MM.1S (cell line): Measurements from ENCODE around the gene DAB1.

ENCODE experiments used
- DNase-seq: peaks from one replicate; pipeline ENCODE4 v3.0.0-alpha.2; 2015
- H2AFZ ChIP-seq: fragments of 300-600 bp; sonication (generic); 2 replicates; pipeline ENCODE4 v1.6.0; 2016; ENCODE audit warnings: antibody characterized with exemption, low read length
- H3F3A ChIP-seq: fragments of 300-600 bp; sonication (generic); 2 replicates; pipeline ENCODE4 v1.6.1; 2016; ENCODE audit warnings: mild to moderate bottlenecking, antibody characterized with exemption, low read length, moderate library complexity, mixed read lengths; ENCODE audit not compliant: insufficient read depth
- H3K27ac ChIP-seq: fragments of 300-600 bp; sonication (generic); 2 replicates; pipeline ENCODE4 v1.5.1; 2016; ENCODE audit warnings: mild to moderate bottlenecking, low read length
- H3K27me3 ChIP-seq: fragments of 300-600 bp; sonication (generic); replicated peaks from 2 replicates; pipeline ENCODE4 v1.6.0; 2016; ENCODE audit warnings: low read length; ENCODE audit not compliant: insufficient read depth
- H3K36me3 ChIP-seq: fragments of 300-600 bp; sonication (generic); replicated peaks from 2 replicates; pipeline ENCODE4 v1.6.1; 2016; ENCODE audit warnings: mild to moderate bottlenecking, low read length, mixed read lengths; ENCODE audit not compliant: insufficient read depth
- H3K4me1 ChIP-seq: fragments of 300-600 bp; sonication (generic); 2 replicates; pipeline ENCODE4 v1.6.1; 2016; ENCODE audit warnings: low read length, mixed read lengths
- H3K4me2 ChIP-seq: fragments of 300-600 bp; sonication (generic); 2 replicates; pipeline ENCODE4 v1.6.0; 2016; ENCODE audit warnings: low read depth, low read length
- H3K4me3 ChIP-seq: fragments of 300-600 bp; sonication (generic); 2 replicates; pipeline ENCODE4 v1.5.1; 2016; ENCODE audit warnings: low read length, mixed read lengths
- H3K79me2 ChIP-seq: fragments of 300-600 bp; sonication (generic); 2 replicates; pipeline ENCODE4 v1.6.1; 2016; ENCODE audit warnings: mixed run types, low read length, mixed read lengths
- H3K9ac ChIP-seq: fragments of 300-600 bp; sonication (generic); 2 replicates; pipeline ENCODE4 v1.6.1; 2016; ENCODE audit warnings: low read length, mixed read lengths
- H3K9me2 ChIP-seq: fragments of 300-600 bp; sonication (generic); replicated peaks from 2 replicates; pipeline ENCODE4 v1.6.1; 2016; ENCODE audit warnings: mild to moderate bottlenecking, low read length, mixed read lengths; ENCODE audit not compliant: insufficient read depth
- H3K9me3 ChIP-seq: fragments of 300-600 bp; sonication (generic); replicated peaks from 2 replicates; pipeline ENCODE4 v1.6.1; 2016; ENCODE audit warnings: mild to moderate bottlenecking, low read length, mixed read lengths; ENCODE audit not compliant: insufficient read depth
- H4K20me1 ChIP-seq: fragments of 300-600 bp; sonication (generic); 2 replicates; pipeline ENCODE4 v1.6.1; 2016; ENCODE audit warnings: mild to moderate bottlenecking, low read length, moderate library complexity, mixed read lengths; ENCODE audit not compliant: insufficient read depth
- EZH2 ChIP-seq: fragments of 300-600 bp; sonication (generic); optimal IDR thresholded peaks from 2 replicates; pipeline ENCODE3; 2017; ENCODE audit warnings: low read depth, mild to moderate bottlenecking, antibody characterized with exemption, low read length, mixed read lengths
- EZH2phosphoT487 ChIP-seq: fragments of 300-600 bp; sonication (generic); IDR thresholded peaks from 2 replicates; pipeline ENCODE4 v1.6.1; 2018; ENCODE audit warnings: antibody characterized with exemption, low read length
- TF ChIP-seq, protein P1 (sequence below): fragments of 300-600 bp; sonication (generic); IDR thresholded peaks from 2 replicates; pipeline ENCODE4 v1.5.1; 2016; ENCODE audit warnings: antibody characterized with exemption, low read length, mixed read lengths

The DAB1 gene

GRCh38 chr1:57277681-57278080 lies 146.2 kb downstream of the DAB1 start:
- no peaks in the 10 kb centered on the region for H3K36me3 ChIP-seq
- H3F3A ChIP-seq, result no peaks in the 10 kb centered on the region
- H3K27ac ChIP-seq, result no peak overlapping the region
- H3K9ac ChIP-seq, result no peak overlapping the region
- no peaks in the 10 kb centered on the region for H3K4me1 ChIP-seq
- no peaks in the 10 kb centered on the region for H3K79me2 ChIP-seq
- H3K9me2 ChIP-seq, result no peaks in the 10 kb centered on the region
- H3K4me3 ChIP-seq, result no peak overlapping the region
- no peak for DNase-seq
- H3K9me3 ChIP-seq, result no peaks in the 10 kb centered on the region
- no peak overlapping the region for H2AFZ ChIP-seq
- TF ChIP-seq EZH2 (no peak), EZH2phosphoT487 (no peak)
- TF ChIP-seq, protein P1, sequence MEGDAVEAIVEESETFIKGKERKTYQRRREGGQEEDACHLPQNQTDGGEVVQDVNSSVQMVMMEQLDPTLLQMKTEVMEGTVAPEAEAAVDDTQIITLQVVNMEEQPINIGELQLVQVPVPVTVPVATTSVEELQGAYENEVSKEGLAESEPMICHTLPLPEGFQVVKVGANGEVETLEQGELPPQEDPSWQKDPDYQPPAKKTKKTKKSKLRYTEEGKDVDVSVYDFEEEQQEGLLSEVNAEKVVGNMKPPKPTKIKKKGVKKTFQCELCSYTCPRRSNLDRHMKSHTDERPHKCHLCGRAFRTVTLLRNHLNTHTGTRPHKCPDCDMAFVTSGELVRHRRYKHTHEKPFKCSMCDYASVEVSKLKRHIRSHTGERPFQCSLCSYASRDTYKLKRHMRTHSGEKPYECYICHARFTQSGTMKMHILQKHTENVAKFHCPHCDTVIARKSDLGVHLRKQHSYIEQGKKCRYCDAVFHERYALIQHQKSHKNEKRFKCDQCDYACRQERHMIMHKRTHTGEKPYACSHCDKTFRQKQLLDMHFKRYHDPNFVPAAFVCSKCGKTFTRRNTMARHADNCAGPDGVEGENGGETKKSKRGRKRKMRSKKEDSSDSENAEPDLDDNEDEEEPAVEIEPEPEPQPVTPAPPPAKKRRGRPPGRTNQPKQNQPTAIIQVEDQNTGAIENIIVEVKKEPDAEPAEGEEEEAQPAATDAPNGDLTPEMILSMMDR, result no peak
- H4K20me1 ChIP-seq, result no peaks in the 10 kb centered on the region
- H3K27me3 ChIP-seq, result no peaks in the 10 kb centered on the region
- H3K4me2 ChIP-seq, result no peak overlapping the region

DNA sequence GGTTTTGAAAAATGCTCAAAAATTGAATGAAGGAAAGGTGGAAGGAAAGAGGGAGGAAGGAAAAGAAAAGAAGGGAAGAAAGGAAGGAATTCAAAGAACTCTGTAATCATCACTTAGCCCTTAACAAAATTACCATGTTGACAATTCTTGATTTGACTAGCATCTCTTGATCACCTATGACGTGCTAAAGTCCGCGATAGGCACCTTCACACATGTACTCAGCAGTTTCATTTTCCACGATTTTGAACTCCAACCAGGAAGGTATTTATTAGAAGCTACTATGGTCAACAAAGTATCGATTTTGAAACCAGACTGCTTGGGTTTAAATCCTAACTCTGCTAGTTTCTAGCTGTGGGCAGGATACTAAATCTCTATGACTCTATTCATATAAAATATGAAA lies 146.9 kb downstream of the DAB1 start:
- Histone ChIP-seq H3K9me2 (no peaks in the 10 kb centered on the region), H3K4me1 (no peaks in the 10 kb centered on the region), H3K4me2 (no peak overlapping the region), H3K27ac (no peak overlapping the region), H2AFZ (no peak overlapping the region), H3K4me3 (no peak overlapping the region), H3K79me2 (no peaks in the 10 kb centered on the region), H3K36me3 (no peaks in the 10 kb centered on the region), H4K20me1 (no peaks in the 10 kb centered on the region), H3K27me3 (no peaks in the 10 kb centered on the region), H3K9ac (no peak overlapping the region), H3K9me3 (no peaks in the 10 kb centered on the region), H3F3A (no peaks in the 10 kb centered on the region)
- TF ChIP-seq EZH2phosphoT487, result no peak
- no peak for TF ChIP-seq EZH2
- DNase-seq, result no peak

DNA sequence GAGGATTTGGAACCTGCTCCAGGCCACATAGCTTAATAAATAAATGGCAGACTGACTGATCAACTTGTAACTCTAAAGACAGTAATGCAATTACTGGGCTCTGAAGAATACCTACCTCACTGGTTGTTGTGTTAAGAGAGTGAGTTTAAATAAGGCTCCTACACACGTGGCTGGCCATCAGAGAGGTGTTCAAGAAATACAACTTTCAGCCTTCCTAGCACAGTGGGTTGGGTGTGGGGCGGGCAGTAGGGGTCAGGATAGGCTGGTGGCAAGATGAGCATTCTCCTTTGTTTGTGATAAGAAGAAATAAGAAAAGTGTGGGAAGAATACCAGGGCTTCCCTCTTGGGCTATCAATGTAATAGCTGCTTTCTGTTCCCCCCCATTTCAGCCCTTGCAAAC lies 151.3 kb downstream of the DAB1 start:
- Histone ChIP-seq H3K36me3 (no peaks in the 10 kb centered on the region), H3K4me3 (no peak overlapping the region), H3K27me3 (no peaks in the 10 kb centered on the region), H3K4me1 (no peaks in the 10 kb centered on the region), H3K9ac (no peak overlapping the region), H4K20me1 (no peaks in the 10 kb centered on the region), H3K27ac (no peak overlapping the region), H3K4me2 (no peak overlapping the region), H2AFZ (no peak overlapping the region), H3K9me2 (no peaks in the 10 kb centered on the region), H3K9me3 (no peaks in the 10 kb centered on the region), H3F3A (no peaks in the 10 kb centered on the region), H3K79me2 (no peaks in the 10 kb centered on the region)
- DNase-seq, result no peak
- TF ChIP-seq EZH2 (no peak), EZH2phosphoT487 (no peak)
- TF ChIP-seq, protein P1, result no peak

GRCh38 chr1:57272150-57272549 lies 151.7 kb downstream of the DAB1 start:
- Histone ChIP-seq H3K4me1 (no peaks in the 10 kb centered on the region), H3K79me2 (no peaks in the 10 kb centered on the region), H2AFZ (no peak overlapping the region), H3K27ac (no peak overlapping the region), H3K9ac (no peak overlapping the region), H3K27me3 (no peaks in the 10 kb centered on the region), H3K4me2 (no peak overlapping the region), H3K4me3 (no peak overlapping the region), H3F3A (no peaks in the 10 kb centered on the region), H4K20me1 (no peaks in the 10 kb centered on the region), H3K9me2 (no peaks in the 10 kb centered on the region), H3K9me3 (no peaks in the 10 kb centered on the region), H3K36me3 (no peaks in the 10 kb centered on the region)
- TF ChIP-seq, protein P1, result no peak
- TF ChIP-seq EZH2 (no peak), EZH2phosphoT487 (no peak)
- DNase-seq, result no peak
